ENCODE data around the gene DOCK2.

Gene DOCK2

DNA sequence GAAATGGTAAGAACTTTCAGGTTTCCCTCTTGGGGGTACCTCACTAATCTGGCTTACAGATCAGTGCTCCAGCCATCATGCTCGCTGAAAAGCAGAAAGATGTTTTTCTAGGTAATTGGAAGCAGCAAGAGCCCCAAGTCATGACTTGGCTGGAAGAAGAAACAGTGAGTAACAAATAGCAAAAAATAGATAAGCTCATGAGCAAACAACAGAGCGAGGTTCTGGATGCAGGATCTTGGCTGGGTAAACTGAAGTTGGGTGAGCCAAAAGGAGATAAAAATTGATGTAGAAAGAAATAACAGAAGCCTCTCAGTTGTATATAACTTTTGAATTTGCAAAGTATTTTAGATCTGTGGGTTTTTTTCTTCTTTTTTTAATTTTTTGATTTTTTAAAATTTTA lies 233.1 kb downstream of the DOCK2 start:
- DNase-seq (ENCODE audit: low read depth) = no peak

DNA sequence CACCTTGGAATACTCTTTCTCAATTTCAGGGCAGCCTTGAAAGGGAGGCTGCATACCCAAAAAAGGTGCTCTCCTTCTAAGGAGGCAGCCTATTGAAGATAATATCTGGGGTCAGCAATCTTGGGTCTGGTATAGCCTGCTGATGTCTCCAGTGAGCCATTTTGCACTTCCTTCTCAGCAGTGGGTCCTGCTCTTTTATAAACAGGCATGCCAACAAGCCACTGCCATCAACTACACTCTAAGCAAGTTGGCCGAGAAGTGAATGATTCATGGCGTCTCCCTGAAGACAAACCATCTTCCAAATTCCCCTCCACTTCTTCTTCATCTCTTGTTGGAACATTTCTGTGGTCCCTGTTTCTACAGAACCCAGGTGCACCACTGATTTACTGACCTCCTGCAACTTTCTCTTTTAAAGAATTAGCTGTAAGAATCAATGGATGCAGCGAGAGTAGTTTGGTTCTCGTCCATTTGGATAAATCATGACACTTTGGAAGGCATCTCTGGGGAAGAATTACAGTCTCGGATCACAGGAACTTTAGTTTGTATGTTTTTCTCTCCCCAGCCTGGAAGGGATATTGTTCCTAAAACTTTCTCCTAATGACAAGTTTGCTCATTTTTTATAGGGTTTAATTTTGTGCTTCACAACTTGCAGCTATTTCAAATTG lies 234.9 kb downstream of the DOCK2 start:
- DNase-seq (ENCODE audit: low read depth) = no peak

DNA sequence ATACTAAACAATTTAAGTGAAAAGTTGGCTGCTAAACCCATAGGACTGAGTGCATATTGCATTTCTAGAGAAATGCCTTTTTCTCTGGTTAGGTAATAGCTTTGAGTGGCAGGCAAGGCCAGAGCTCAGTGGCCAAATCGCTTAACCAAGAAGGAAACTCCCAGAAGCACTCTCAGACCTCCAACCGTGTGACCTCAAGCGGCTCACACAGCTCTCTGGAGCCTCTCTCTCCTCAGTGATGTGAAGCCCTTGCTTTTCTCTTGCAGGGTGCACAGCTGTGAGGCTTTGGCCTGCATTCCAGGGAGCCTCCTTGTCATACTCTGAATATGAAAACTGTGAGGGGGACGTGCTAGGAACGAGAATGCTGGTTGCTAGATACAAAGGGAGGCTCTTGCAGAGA lies 236.6 kb downstream of the DOCK2 start:
- no peak for DNase-seq (ENCODE audit: low read depth)

DNA sequence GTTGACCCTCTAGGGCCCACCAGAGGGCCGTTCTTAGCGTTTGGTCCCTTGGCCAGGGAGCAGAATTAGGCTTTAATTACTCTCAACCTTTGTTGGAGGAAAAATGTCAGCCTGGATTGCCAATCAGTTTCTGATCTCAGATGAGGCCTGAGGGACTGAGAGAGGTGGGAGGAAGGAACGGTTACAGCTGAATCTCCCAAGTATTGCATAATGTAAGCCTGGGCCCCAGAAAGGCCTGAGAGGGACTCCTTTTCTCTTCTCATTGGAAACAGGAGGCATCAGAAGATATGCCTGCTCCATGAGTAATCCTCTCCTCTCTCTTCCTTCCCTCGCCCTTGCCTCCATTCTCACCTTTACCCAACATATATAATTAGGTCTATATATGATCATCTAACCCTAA lies 237.5 kb downstream of the DOCK2 start:
- no peak for DNase-seq (ENCODE audit: low read depth)

DNA sequence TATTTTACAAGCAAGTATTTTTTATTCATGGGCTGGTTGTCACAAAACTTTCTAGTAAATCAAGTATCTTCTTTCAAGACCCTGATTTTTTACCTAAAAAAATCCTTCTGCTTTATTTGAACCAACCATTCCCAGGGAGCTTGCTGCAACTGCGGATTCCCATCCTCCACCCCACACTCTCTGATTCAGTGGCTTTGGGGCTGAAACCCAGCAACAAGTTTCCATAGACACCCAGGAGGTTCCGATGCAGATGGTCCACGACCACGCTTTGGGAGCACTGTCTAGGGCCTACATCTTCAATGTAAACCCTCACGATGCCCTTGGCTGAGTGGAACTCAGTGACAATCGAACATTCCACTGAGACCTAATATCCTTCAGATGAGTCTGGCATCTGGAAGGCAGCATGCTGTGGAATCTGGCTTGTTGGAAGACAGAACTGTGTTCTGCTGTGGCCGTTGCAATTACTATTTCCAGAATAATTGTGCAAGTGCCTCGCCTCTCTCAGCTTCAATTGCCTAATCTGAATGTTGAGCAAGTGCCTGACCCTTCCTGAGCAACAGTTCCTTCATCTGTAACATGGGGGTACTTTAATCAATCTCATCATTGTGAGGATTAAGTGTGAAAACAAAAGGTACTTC lies 238.1 kb downstream of the DOCK2 start:
- no peak for DNase-seq (ENCODE audit: low read depth)

DNA sequence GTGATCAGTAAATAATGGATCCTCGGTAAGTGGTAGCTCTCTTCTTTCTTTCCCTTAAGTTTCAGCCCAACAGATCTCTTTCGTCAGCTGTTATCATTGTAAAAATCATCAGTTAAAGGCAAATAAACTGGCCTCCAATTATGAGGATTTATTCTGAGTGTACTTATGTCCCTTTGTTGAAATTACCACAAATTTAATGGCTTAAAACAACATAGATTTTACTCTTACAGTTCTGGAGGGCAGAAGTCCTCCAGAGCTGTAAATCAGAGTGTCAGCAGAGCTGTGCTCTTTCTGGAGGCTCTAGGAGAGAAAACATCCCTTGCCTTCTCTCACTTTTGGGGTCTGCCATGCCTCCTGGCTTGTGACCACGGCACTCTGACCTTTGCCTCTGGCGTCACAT lies 238.7 kb downstream of the DOCK2 start:
- DNase-seq (ENCODE audit: low read depth) = no peak

DNA sequence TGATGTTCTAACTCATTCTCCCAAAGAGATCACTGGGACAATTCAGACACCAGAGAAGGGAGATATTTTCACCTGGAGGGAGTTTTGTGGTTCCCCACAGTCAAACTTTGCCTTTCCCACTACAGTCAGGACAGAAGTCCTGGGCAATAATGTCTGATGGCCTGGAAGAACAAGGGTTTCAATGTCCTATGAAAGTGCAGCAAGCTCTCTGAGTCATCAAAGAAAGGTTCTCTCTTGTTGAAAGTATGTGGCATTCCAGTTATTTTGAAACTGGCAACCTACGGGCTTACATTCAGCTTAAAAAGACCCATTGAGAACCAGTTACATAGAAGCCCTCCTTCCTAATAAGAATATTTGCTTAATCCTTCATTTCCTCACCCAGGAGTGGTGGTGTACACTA lies 239.3 kb downstream of the DOCK2 start:
- DNase-seq (ENCODE audit: low read depth) = no peak

DNA sequence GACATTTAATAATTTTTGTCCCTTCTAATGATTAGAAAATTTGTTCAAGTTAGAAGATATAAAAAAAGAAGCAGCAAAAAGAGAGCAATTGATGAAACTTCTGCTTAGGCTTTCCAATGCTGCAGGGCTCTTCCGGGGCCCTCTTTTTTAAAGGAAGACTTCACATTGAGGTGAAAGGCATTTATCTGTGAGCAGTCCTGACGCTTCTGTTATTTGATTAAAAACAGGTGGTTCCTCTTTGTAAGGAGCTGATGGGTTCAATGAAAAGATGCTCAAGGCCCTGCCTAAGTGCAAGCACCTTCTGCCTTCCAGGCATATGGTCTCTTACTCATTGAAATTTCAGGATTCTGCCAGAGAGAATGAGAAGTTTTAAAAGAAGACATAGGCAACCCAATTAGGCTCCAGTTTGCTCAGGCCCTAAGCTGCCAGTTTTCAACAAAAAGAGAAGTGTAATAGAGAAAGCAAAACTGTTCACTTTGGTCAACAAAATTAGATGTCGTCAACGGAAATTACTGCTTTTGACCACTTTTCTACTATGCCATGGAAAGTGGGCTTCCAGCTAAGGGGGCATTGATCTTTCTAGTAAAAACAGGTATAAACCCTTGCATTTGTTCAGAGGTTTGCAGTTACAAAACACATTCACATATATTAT lies 243.1 kb downstream of the DOCK2 start:
- DNase-seq (ENCODE audit: low read depth) = no peak

DNA sequence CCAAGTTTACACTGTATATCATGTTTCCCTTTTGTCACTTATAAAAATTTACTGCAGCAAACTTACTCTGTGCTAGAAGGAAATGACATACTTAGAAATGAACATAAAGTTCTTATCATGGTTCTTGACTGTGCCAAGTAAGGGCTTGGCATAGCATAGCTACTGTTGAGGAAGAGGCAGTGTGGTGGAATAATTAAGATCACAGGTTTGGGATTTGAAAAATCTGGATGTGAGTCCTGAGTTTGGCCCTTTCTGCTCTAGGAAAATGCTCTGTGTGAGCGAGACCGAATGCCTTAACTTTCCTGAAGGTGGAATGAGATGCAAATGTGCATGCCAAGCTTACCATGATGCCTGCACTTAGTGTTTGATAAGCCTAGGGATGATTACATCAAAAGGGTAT lies 243.7 kb downstream of the DOCK2 start:
- no peak for DNase-seq (ENCODE audit: low read depth)

DNA sequence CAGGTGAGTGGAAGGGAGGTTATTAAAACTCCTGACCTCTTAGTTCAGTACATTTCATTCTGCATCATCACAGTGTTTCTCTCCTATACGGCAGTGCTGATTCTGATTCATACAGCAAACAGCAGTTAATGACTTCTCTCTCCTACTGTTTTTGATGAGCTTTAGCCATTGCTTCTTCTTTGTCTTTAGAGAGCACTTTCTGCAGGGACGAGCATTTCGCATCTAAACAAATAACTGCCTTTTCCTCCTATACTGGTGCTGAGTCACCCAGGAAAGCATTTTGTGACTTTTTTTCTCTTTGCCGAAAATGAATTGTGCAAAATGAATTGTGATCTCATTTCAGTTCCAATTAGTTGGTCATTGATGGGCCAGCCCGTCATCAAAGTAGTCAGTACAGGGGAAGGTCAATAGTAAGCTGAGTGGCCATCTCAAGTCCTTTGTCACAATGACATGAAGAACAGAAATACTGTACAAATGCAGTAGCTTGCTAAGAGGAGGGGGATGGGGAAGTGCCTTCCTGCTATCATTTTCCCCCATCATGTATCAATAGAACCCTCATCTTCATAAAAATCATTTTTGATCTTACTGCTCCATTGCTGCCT lies 244.7 kb downstream of the DOCK2 start:
- DNase-seq (ENCODE audit: low read depth) = no peak

DNA sequence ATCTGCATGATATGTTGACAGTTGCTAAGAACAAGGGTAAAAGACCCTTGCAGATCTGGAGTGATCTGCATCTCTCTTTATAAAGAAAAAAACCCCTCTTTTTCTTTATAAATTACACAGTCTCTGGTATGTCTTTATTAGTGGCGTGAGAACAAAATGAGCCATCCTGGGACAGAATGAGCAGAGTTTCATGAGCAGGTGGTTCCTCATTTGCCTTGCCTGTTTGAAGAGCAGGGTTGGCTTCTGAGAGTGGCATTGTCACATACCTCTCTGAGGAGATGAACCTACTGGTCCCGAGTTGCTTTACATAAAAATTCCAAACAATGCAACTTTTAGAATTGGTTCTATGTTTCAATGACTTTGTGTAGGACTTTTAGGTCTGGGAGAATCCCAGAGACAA lies 249.0 kb downstream of the DOCK2 start:
- no peak for DNase-seq (ENCODE audit: low read depth)

DNA sequence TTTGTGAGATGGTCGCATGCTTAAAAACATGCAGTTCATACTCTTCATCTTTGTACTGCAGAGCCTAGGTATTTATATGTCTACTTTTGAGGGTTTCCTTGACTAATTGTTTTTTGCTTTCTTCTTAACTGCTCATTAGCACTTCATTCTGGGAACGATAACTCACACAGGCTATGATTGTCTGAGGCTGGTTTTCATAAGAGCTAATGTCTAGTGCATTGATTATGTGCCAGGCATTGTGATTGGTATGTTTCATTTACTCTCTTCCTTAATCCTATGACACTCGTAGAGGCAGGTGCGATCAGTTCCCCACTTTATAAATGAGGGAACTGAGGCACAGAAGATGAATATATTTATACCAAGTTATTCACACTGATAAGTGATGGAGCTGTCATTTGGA lies 249.6 kb downstream of the DOCK2 start:
- DNase-seq (ENCODE audit: low read depth) = no peak

DNA sequence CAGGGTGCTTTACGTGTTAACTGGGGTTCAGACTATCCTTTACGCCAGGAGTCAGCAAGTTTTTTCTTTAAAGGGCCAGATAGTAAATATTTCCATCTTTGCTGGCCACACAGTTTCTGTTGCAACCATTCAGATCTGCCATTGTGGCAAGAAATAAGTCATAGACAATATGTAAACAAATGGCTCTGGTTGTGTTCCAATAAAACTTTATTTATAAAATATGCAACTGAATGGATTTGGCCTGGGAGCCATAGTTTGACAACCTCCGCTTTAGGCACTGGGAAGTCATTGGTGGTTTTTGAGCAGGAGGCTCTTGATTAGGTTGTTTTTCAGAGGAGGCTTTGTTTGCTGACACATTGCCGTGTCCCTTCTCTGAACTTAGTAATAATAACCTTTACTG lies 252.5 kb downstream of the DOCK2 start:
- DNase-seq (ENCODE audit: low read depth) = no peak

DNA sequence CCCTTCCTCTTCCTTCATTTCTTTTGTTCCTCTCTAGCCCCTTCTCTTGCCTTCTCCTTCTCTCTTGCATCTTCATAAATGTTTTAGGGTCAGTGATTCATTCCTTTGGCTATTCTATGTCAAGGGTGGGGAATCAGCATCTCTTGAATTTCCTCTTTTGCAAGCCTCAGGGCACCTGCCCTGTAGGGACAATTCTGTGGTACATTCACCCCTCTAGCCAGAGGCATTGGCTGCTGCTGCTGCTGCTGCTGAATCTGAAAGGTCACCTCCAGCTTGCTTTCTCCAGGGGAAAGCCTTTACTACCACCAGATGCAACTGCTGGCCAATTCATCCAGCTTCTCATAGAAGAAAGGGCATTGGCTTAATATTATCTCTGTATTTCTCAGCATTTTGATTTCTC lies 255.9 kb downstream of the DOCK2 start:
- DNase-seq (ENCODE audit: low read depth) = no peak

DNA sequence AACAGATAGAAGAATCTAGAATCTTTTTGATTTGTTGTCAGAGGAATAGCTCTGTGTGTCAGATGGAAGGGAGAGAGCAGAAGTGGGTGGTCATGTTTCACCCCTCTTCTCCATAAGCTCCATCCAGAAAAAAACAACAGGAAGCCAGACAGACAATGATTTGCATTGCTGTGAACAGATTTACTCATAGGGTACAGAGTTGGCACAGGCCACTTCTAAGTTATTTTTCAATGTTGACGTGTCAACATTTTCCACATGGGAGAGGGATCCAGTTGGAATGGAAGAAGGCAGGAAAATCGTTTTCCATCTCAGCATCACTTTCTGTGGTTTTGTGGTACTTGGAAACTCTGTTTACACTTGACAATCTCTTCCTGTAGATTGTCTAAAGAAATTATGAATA lies 256.5 kb downstream of the DOCK2 start:
- DNase-seq (ENCODE audit: low read depth) = no peak

DNA sequence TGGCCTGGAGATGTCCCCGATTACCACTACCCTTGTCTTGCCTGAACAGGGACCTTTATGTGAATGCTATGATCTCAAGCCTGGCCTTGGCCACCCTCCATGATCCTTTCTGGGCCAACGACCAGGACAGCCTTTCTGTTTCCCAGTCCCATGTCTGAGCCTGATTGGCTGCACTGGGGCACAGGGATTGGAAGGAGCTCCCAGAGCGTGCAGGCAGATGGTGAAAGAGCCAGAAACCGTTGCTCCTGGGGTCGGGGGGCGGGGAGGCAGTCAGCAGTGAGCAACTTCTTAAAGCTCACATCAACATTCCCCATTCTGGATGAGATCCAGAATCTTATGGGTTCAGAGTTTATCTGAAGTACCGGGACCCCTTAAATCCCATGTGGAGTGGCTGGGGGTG lies 258.9 kb downstream of the DOCK2 start:
- DNase-seq (ENCODE audit: low read depth) = no peak

DNA sequence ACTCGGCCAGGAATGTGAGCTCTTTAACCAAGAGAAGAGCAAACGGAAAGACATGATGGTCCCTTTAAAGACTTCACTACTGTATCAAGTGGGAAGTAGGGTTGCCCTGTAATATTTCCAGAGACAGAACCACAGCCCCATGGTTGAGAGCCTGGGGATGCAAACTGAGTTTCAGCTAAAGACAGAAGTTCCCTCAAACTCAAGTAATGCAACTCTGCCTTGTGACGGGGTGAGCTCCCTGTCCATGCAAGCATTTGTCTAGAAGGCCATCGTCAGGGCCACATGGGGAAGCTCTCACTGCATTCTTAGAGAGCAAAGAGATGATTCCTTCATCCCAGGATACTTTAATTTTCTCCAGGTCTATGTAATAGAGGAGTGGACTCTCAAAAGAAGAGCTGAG lies 260.4 kb downstream of the DOCK2 start:
- DNase-seq (ENCODE audit: low read depth) = no peak

DNA sequence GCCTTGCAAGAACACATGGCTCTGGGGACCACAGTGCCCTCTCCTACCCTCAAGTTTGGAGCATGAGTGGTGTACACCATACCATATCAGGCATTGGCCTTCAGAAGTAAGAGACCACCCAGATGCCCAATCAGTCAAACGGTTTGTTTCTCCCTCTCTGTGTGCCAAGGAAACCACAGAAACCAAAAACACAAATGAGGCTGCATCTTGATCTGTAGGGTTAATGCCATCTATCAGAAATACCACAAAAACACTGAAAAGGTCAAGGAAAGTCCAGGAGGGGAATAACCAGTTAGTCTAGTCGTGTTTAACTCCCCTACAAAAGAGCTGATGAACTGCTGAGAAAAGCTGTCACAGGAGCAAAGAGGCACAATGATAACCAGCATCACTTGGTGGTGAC lies 264.8 kb downstream of the DOCK2 start:
- DNase-seq (ENCODE audit: low read depth) = no peak

DNA sequence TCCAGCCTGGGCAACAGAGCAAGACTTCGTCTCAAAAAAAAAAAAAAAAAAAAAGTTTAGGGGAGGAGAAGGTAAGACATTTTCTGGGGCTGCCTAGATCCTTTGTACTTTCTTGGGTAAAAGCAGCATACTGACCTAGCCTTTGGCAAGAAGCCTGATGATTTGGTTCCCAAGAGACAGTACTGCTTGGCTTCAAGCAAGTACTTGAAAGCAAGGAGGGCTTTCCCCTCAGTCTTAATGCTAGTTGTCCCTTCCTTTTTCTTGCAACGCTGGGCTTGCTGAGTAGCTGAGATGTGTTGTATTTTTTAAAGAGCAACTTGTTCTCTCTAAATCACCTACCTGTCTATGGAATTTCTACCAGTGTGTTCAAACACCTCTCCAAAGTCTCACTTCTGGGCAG lies 267.0 kb downstream of the DOCK2 start:
- DNase-seq (ENCODE audit: low read depth) = no peak

DNA sequence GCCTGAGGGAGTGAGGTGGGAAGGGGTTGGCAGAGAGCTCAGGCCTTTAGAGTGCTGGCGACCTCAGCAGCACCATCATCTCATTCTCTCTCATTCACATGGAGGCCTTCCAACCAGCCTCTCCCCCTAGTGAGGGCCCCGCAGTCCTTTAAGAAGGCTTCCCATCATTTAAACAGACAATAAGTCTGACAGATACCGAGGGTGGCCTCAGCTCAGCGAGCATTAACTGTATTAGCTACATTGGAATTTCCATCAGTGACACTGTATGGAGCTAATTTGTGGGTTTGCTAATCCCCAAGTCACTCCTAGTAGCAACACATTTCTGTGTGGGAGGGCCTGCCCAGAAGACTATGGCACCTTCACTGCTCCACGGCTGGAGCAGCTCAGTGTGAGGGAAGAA lies 267.4 kb downstream of the DOCK2 start:
- no peak for DNase-seq (ENCODE audit: low read depth)

DNA sequence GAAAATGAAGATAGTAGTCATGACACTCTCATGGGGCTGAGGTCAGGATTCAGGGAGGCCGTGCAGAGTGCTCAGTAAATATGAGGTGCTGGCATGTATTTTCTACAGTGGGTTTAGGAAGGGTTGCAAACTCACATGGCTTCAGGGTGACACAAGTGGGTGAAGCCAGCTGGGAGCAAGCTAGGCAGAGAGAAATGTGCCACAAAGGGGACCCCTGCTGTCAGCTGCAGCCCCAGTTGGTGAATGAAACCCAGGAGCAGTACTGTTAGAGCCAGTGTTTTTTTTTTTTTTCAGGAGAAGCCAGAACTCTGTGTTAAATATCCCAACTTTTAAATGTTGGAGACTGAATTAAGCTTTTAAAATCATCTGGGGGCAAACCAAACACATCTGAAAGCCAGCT lies 267.9 kb downstream of the DOCK2 start:
- no peak for DNase-seq (ENCODE audit: low read depth)

DNA sequence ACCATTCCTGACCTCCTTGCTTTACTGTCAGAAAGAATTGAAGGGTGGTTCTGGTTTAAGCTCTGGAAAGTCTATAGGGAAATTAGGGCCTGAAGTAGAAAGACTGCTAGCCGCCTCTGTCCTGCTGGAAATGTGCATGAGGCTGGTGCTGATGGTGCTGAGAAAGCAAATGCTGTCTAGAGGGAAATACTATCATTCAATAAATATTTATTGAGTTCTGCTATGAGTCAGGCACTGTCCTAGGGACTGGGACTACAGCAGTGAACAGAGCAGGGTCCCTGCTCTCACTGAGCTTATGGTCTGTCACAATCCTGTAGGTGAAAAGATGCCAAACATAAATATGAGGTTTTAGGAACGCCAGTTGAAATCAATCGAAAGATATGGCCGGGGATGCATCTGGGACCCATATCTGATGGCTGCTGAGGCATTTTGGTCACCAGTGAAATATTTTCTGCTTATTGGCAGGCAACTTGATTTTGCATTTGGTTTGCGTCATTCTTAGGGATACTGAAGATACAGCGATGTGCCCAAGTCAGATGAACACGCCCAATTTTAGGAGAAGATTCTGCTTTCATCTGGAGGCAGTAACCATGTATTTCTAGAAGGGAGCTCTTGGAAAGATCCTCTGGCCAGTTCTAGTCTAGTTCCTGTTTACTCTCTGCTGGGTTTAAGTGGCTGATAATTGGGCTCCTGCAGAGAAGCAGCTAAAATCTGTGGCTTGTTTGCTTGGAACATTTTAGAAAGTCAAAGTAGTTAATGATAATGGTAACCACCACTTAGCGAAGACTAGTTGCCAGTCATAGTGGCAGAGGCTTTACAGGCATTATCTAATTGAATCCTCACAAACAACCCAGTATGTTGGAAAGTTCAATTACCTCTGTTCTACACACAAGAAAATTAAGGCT lies 269.9 kb downstream of the DOCK2 start:
- DNase-seq (ENCODE audit: low read depth) = no peak
